Cardiac septum (tissue), 1 donor: Measurements from ENCODE around the gene DPEP1. TPM values are rescaled to one million over a fixed set of nuclear protein-coding genes. Genes with fewer than 3 reads are reported as not detected.
"Not testable (repeated sequence)": the region's sequence is repeated elsewhere in the genome, so short reads cannot be mapped to it uniquely, and the experiment has no call there.

Experiments
- DNase-seq: peaks from one replicate; pipeline ENCODE4 v3.0.0-alpha.2; 2020; ENCODE audit warnings: low spot score
- intact Hi-C: fragments of 100-400 bp; cut with DNase I; formaldehyde crosslinking; loops from one replicate; pipeline ENCODE4 v1.14.0; 2022
- total RNA-seq: library from RNA; stranded (reverse); fragmentation: NEBNext Ultra II Directional; extraction: Animal tissue kit (Norgen Biotek cat#: 25700); gene quantifications from one replicate; pipeline ENCODE4 v1.2.1, GENCODE V29; 2021
- donor health status: DM: no; HTN: no; CAD: no.

The DPEP1 gene
- total RNA-seq, 1 donor from 2014 or later = not detected

DNA sequence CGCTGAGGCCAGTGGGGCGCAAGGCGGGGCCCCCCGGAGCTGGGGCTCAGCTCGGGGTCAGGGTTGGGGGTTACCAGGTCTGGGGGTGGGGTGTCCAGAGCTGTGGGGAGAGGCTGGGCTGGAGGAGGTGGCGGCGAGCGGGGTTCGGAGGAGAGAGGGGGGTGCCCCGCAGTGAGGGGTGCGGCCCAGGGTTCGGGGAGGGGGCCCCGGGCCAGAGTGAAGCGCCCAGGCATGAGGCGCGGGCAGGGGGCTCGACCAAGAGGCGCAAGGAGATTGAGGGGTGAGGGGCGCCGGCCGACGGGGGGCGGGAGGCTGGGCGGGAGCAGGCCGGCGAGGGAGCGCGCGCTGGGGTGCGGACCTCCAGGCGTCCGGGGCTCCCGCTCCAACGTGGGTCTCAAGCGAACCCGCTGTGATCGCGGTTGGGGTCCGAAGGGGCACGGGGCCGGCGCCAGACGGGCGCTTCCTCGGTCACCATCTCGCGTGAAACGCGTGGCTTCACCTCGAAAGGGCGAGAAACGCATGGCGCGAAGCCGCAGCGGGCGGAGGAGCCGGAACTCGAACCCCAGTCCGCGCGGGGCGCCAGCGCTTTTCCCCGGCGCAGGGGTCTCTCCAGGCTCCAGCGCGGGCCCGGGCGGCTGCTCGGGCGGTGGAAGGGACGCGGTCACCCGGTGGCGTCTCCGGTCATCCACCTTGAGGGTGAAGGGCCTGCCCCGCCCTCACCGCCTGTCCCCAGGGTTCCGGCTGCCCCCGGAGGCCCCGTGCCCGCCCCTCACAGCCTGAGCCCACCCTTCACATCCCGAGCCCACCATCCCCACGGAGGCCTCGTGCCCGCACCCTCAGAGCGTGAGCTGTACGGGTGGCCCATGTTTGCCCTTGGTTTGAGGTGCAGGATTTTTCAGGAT is 37.0 kb upstream of the DPEP1 start:
- intact Hi-C loops = no loop called here

GRCh38 chr16:89577055-89577759 is 36.2 kb upstream of the DPEP1 start:
- DNase-seq = no peak
- intact Hi-C loops = no loop called here

More for the DNA sequence above, 37.0 kb upstream of the DPEP1 start:
- no peak for DNase-seq

GRCh38 chr16:89579351-89579750 is 34.1 kb upstream of the DPEP1 start:
- no peak for DNase-seq
- intact Hi-C loops = no loop called here

- intact Hi-C loops = no loop called here
- DNase-seq = no peak
These were observed 32.3 kb upstream of the DPEP1 start for GRCh38 chr16:89581045-89581695.

- intact Hi-C loops = no loop called here
- no peak for DNase-seq
These were observed 31.4 kb upstream of the DPEP1 start for GRCh38 chr16:89581861-89582563.

DNA sequence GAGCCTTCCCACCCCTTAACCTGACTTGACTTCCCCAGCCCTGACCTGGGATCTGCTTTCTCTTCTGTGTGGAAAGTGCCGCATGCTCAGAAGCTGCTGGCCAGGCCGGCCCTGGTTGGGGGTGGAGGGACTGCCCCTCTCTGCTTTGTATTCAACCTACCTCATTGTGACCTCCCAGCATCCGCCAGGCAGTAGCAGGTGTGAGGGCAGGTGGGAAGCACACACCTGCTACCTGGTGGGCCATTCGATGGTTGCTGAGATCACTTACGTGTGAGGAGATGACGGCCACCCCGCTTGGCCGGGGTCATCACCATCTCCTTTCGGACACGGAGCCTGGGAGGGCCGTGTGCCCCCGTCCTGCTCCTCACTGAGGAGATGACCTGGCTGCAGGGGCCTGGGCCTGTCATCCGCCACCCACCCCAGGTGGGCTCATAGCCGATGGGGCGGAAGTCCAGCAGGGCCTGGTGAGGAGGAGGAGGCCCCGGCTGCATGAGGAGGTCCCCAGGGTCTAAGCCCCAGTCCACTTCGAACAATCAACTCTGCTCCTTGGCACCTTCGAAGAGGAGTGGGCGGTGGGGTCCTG is 30.7 kb upstream of the DPEP1 start:
- intact Hi-C loops = no loop called here
- no peak for DNase-seq

DNA sequence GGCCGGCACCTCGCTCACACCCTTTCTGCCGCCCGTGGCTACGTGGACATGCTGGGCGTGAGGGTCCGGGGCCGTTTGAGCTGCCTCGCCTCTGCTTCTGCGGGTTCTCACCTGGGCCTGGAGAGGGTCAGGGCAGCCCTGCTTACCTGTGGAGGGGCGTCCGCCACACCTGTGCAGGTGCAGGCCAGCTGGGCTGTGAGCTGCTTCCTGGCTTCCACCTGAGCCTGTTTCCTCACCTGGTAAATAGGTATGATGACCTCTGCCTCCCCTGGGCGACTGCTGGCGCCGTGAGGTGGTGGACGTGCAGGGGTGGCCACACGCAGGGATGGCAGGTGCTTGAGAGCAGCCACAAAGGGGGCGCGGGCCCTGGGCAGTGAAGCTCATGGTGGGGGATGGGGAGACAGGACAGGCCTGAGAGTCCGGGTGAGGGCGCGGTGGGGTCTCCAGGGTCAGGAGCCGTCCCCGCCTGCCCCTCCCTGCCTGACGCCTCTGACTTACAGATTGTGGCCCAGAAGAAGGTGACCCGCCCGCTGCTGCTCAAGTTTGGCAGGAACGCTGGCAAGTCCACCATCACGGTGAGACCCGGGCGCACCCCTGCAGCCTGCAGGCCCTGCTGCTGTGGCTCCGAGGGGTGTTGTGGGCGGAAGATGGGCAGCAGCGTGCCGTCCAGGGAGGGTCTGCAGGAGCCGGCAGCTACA is 30.1 kb upstream of the DPEP1 start:
- intact Hi-C loops = no loop called here
- DNase-seq = no peak

- intact Hi-C loops = no loop called here
- DNase-seq = no peak
These were observed 29.4 kb upstream of the DPEP1 start for GRCh38 chr16:89583895-89584644.

- intact Hi-C loops = no loop called here
- DNase-seq = no peak
These were observed 28.5 kb upstream of the DPEP1 start for GRCh38 chr16:89584768-89585549.

GRCh38 chr16:89586218-89586617 is 27.2 kb upstream of the DPEP1 start:
- intact Hi-C loops = no loop called here

GRCh38 chr16:89586853-89587252 is 26.6 kb upstream of the DPEP1 start:
- intact Hi-C loops = no loop called here
- no peak for DNase-seq

More at GRCh38 chr16:89586218-89586617, 27.2 kb upstream of the DPEP1 start:
- DNase-seq = no peak

GRCh38 chr16:89587676-89588075 is 25.8 kb upstream of the DPEP1 start:
- intact Hi-C loops, DNase-seq: not testable (repeated sequence)

GRCh38 chr16:89588413-89589109 is 24.9 kb upstream of the DPEP1 start:
- intact Hi-C loops = no loop called here
- no peak for DNase-seq

- DNase-seq = no peak
- intact Hi-C loops = no loop called here
These were observed 24.1 kb upstream of the DPEP1 start for GRCh38 chr16:89589241-89589926.

GRCh38 chr16:89593841-89594240 is 19.6 kb upstream of the DPEP1 start:
- intact Hi-C loops = no loop called here
- DNase-seq = no peak
